ENCODE results near the gene SH3RF3. TPM values are rescaled to one million over a fixed set of nuclear protein-coding genes. Genes with fewer than 3 reads are reported as not detected.

SH3RF3 gene
- total RNA-seq, 1 experiment from 2014 or later, result not detected

DNA sequence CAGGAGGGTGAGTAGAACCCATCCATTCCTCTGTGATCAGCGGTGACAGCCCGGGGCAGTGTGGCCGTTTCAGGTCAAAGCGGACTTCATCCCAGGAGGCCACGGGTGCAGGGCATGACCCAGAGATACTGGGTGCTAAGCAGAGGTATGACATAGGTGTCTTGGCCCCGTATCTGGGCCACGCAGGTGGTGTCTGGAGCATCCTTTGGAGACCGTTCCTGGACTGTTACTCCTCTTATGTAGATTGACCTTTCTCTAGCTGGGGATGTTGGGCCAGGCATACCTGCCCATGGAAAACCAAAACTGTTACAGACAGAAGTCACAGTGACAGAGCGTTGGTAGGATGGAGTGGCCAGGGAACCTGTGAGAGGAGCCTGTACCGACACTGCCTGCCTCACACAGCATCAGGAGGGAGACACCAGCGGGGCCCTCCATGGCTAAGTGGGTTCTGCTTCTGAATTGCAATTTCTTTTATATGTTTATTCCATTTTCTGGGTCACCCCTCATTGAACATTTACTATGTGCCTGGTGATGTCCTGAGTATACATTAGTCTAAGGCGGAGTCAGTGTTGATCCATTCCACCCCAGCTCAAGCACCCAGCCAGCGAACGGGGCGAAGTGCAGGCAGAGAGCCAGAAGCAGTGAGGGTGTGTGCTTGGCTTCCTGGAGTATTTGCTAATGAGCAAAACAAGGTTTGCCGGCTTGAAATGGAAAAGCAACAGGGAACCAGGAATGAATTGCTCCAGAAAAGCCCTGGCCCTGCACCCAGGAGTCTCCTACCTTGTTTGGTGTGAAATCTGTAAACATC is 141.7 kb downstream of the SH3RF3 start:
- no peaks in the 10 kb centered on the region for H3K4me1 ChIP-seq (ENCODE audit: control insufficient read depth in 1 of 2, insufficient read depth in 2 of 2, low read length in 2 of 2)
- H4K20me1 ChIP-seq (ENCODE audit: insufficient read depth), result no peaks in the 10 kb centered on the region
- no peak for DNase-seq (ENCODE audit: low read depth, low spot score)
- no peaks in the 10 kb centered on the region for H3K9me2 ChIP-seq (ENCODE audit: insufficient read depth)
- H3K4me2 ChIP-seq (ENCODE audit: low read length), result no peak overlapping the region
- H3K9ac ChIP-seq (ENCODE audit: low read length), result no peak overlapping the region
- ChIA-PET CTCF (no interaction called here), RAD21 (ENCODE audit: low non-redundant PET in 1 of 2, low total read pairs in 2 of 2, uncharacterized antibody in 2 of 2, unreplicated experiment in 2 of 2) (no interaction called here), POLR2A (no interaction called here)
- intact Hi-C loops (cut with micrococcal nuclease), result no loop called here
- no TSS peak for BruUV-seq (replicated peaks)
- H3K4me3 ChIP-seq (replicated peaks in 1 of 2; ENCODE audit: low read depth in 1 of 2, low read length in 2 of 2), result no peak overlapping the region
- H3K36me3 ChIP-seq (ENCODE audit: control insufficient read depth in 1 of 2, insufficient read depth in 2 of 2, low read length in 2 of 2), result no peaks in the 10 kb centered on the region
- no peaks in the 10 kb centered on the region for H3K9me3 ChIP-seq (ENCODE audit: control insufficient read depth in 1 of 2, insufficient read depth in 1 of 2, low read depth in 1 of 2, low read length in 2 of 2)
- no peak overlapping the region for H3K27ac ChIP-seq (ENCODE audit: low read depth, low read length)
- no peak for ATAC-seq
- no peak overlapping the region for H2AFZ ChIP-seq (ENCODE audit: low read depth, low read length, poor library complexity, severe bottlenecking)
- TF ChIP-seq EGR1 (IDR thresholded peaks at IDR 0.05; ENCODE audit: low read depth), result no peak
- no peak for TF ChIP-seq JUND (IDR thresholded peaks at IDR 0.05)
- TF ChIP-seq, protein P1, sequence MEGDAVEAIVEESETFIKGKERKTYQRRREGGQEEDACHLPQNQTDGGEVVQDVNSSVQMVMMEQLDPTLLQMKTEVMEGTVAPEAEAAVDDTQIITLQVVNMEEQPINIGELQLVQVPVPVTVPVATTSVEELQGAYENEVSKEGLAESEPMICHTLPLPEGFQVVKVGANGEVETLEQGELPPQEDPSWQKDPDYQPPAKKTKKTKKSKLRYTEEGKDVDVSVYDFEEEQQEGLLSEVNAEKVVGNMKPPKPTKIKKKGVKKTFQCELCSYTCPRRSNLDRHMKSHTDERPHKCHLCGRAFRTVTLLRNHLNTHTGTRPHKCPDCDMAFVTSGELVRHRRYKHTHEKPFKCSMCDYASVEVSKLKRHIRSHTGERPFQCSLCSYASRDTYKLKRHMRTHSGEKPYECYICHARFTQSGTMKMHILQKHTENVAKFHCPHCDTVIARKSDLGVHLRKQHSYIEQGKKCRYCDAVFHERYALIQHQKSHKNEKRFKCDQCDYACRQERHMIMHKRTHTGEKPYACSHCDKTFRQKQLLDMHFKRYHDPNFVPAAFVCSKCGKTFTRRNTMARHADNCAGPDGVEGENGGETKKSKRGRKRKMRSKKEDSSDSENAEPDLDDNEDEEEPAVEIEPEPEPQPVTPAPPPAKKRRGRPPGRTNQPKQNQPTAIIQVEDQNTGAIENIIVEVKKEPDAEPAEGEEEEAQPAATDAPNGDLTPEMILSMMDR (IDR thresholded peaks at IDR 0.05 in 2 of 3, conservative IDR thresholded peaks at IDR 0.05 in 1 of 3; ENCODE audit: borderline replicate concordance in 1 of 3, insufficient read depth in 1 of 3, low read depth in 2 of 3, low read length in 2 of 3), result no peak
- TF ChIP-seq CBX3 (IDR thresholded peaks at IDR 0.05; ENCODE audit: low read depth), result no peak
- TF ChIP-seq RAD21 (IDR thresholded peaks at IDR 0.05; ENCODE audit: low read depth), result no peak
- no peak for TF ChIP-seq SP1 (IDR thresholded peaks at IDR 0.05; ENCODE audit: low read depth)
- TF ChIP-seq ZNF274 (IDR thresholded peaks at IDR 0.05; ENCODE audit: low read depth, low read length), result no peak
- no peak for TF ChIP-seq SIN3A (IDR thresholded peaks at IDR 0.05; ENCODE audit: low read depth)
- TF ChIP-seq EZH2 (IDR thresholded peaks at IDR 0.05), result no peak
- TF ChIP-seq EZH2phosphoT487 (IDR thresholded peaks at IDR 0.05; ENCODE audit: borderline replicate concordance), result no peak
- TF ChIP-seq ELF1 (IDR thresholded peaks at IDR 0.05; ENCODE audit: borderline replicate concordance, low read depth), result no peak
- TF ChIP-seq, protein P2, sequence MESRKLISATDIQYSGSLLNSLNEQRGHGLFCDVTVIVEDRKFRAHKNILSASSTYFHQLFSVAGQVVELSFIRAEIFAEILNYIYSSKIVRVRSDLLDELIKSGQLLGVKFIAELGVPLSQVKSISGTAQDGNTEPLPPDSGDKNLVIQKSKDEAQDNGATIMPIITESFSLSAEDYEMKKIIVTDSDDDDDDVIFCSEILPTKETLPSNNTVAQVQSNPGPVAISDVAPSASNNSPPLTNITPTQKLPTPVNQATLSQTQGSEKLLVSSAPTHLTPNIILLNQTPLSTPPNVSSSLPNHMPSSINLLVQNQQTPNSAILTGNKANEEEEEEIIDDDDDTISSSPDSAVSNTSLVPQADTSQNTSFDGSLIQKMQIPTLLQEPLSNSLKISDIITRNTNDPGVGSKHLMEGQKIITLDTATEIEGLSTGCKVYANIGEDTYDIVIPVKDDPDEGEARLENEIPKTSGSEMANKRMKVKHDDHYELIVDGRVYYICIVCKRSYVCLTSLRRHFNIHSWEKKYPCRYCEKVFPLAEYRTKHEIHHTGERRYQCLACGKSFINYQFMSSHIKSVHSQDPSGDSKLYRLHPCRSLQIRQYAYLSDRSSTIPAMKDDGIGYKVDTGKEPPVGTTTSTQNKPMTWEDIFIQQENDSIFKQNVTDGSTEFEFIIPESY (IDR thresholded peaks at IDR 0.05; ENCODE audit: extremely low read depth, insufficient replicate concordance, low read length), result no peak
- TF ChIP-seq POLR2A (IDR thresholded peaks at IDR 0.05; ENCODE audit: borderline replicate concordance, extremely low read depth, insufficient read depth, insufficient read length), result no peak
- TF ChIP-seq FOSL1 (IDR thresholded peaks at IDR 0.05; ENCODE audit: low read depth), result no peak
- TF ChIP-seq POLR2AphosphoS5 (IDR thresholded peaks at IDR 0.05; ENCODE audit: low read depth, low read length), result no peak
- TF ChIP-seq, protein P3, sequence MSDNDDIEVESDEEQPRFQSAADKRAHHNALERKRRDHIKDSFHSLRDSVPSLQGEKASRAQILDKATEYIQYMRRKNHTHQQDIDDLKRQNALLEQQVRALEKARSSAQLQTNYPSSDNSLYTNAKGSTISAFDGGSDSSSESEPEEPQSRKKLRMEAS (IDR thresholded peaks at IDR 0.05), result no peak
- TF ChIP-seq TCF7L2 (IDR thresholded peaks at IDR 0.05; ENCODE audit: borderline replicate concordance, extremely low read depth, insufficient read depth, insufficient read length), result no peak
- no peak for TF ChIP-seq CEBPB (IDR thresholded peaks at IDR 0.05; ENCODE audit: low read depth)
- H3K79me2 ChIP-seq (ENCODE audit: insufficient read depth, low read length), result no peaks in the 10 kb centered on the region
- peaks cover 12% of the 10 kb centered on the region; the same call in 1 of the 2 replicates for H3K27me3 ChIP-seq (ENCODE audit: insufficient read depth, low read length)

Data from HCT116 (cell line).